ENCODE measurements around the gene ILF3.

The ILF3 gene

DNA sequence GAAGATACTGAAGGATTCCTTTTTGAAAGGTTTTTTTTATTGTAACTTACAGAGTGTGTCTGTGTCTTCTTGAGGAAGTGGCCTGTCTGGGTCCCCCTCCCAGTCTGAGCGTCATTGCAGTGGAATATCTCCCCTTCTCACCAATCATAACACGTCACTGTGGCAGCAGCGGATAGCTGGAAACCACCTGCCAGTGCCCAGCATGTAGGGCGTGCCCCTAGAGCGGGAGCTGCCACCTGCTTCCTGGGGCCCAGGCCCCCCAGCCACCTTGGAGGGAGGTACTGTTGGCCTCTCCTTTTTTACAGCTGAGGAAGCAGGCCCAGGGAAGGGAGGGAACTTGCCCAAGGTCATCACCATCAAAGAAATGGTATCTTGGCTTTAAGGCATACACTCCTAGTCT lies 59.2 kb downstream of the ILF3 start:
- TF ChIP-seq, protein P1, sequence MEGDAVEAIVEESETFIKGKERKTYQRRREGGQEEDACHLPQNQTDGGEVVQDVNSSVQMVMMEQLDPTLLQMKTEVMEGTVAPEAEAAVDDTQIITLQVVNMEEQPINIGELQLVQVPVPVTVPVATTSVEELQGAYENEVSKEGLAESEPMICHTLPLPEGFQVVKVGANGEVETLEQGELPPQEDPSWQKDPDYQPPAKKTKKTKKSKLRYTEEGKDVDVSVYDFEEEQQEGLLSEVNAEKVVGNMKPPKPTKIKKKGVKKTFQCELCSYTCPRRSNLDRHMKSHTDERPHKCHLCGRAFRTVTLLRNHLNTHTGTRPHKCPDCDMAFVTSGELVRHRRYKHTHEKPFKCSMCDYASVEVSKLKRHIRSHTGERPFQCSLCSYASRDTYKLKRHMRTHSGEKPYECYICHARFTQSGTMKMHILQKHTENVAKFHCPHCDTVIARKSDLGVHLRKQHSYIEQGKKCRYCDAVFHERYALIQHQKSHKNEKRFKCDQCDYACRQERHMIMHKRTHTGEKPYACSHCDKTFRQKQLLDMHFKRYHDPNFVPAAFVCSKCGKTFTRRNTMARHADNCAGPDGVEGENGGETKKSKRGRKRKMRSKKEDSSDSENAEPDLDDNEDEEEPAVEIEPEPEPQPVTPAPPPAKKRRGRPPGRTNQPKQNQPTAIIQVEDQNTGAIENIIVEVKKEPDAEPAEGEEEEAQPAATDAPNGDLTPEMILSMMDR (IDR thresholded peaks at IDR 0.05; ENCODE audit: insufficient read depth, missing control alignments), result no peak
- DNase-seq (ENCODE audit: insufficient read length, low spot score), result no peak
- no peak for FAIRE-seq

DNA sequence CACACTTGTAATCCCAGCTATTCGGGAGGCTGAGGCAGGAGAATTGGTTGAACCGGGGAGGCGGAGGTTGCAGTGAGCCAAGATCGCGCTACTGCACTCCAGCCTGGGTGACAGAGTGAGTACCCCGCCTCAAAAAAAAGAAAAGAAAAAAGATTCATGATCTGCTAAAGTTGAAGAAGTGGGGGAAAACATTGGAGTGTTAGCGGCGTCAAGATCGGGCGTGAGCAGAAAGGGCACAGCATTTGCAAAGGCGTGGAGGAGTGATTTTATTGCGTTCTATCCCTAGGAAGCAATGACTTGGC lies 62.9 kb downstream of the ILF3 start:
- DNase-seq (ENCODE audit: insufficient read length, low spot score) (no peak), FAIRE-seq (no peak)
- TF ChIP-seq, protein P1 (IDR thresholded peaks at IDR 0.05; ENCODE audit: insufficient read depth, missing control alignments), result no peak

DNA sequence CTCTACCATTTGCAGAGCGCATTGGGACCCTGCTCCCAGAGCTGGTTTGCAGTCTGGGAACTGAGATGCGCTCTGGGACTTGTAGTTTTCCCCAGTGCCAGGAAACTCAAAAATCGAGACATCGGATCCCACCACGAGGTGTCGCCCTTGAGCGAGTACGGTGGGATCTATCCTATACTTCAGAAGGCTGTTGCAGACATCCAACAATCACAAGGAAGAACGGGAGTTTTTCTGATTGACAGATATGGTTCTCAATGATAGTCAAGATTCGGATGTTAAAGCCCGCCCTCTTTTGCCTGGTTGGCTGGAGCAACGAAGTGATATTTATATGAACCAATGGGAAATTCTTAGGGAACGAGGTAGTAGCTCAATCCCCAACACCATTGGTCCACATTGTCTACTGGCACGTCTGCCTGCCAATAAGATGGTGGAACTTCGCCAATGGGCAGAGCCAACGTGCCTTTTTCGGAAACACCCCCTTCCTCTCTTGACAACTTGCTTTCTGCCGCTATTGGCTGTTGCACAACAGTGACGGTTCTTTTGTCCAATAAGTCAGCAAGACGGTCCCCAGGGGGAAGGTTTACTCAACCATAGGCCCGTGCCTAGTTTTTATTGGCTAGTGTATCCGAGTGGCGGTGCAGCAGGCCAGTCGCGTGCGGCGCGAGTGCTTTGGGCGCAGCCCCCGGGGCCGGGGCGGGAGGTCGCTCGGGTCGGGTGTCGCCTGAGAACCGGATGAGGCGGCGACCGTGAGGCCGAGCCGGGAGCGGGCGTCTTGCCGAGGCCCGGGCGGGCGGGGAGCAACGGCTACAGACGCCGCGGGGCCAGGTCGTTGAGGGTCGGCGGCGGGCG lies 63.4 kb downstream of the ILF3 start, which contains the start of gene DNM2:
Gene DNM2 (plus strand): TSS at position 724 of the 849 bp plus-strand sequence. CDS start 164 bp downstream, outside the sequence.
- FAIRE-seq (peak; percentile 96), DNase-seq (ENCODE audit: insufficient read length, low spot score) (peak; percentile 81)
- TF ChIP-seq, protein P1 (IDR thresholded peaks at IDR 0.05; ENCODE audit: insufficient read depth, missing control alignments), result peak; percentile 89

DNA sequence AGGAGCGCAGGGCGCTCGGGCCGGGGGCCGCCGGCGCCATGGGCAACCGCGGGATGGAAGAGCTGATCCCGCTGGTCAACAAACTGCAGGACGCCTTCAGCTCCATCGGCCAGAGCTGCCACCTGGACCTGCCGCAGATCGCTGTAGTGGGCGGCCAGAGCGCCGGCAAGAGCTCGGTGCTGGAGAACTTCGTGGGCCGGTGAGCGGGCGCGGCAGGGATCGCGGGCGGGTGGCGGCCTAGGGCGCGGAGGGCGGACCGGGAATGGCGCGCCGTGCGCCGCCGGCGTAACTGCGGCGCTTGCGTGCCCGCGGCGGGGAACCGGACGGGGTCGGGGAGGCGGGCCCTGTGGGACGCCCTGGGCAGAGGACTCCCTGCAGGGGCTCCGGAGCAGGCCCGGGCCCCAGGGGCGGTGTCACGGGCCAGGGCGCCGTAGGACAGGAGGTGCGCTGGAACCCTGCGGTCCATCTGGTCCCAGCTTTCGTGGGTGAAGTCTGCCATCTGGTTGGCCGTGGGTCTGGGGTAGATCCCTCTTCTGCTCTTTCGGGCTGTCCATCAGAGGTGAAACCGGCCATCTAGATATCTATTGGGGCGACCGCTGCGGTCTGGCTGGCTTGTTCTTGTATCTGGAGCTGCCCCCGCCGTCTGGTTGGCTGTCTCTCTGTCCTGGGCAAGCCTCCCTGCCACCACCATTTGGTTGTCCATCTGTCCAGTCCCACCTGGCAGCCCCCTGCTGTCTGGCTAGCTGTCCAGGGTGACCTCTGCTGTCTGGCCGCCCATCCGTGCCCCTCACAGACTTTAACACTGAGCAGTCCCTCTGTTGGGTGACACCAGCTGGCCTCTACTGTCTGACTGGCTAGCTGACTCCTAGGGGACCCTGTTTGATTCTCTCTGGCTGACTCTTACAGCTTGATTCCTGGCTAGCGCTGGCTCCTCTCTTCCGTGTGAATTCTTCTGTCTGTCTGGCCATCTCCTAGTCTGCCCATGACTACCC lies 64.4 kb downstream of the ILF3 start:
- no peak for DNase-seq (ENCODE audit: insufficient read length, low spot score)
- FAIRE-seq, result no peak

DNA sequence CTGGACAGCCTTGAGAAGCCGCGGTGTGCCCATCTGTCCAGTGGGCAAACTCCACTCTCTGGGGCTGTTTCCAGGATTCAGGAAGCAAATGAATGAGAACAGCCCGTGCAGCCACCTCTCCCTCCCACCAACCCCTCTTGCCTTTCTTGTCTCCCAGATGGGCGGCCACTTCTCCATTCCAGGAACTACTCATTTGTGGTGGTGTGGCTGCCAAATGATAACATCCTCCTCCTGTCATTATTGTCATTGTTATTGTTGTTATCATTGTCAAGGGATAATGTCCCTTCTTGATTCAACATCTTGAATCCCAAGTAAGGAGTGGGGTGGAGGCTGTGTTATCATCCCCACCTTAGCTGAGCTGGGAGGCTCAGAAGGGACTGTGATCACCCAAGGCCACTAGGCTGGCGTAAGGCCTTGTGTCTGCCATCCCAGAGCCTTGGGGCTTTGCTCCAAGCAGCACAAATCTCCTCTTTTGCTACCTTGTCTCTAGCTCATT lies 65.4 kb downstream of the ILF3 start:
- DNase-seq (ENCODE audit: insufficient read length, low spot score), result no peak
- TF ChIP-seq, protein P1 (IDR thresholded peaks at IDR 0.05; ENCODE audit: insufficient read depth, missing control alignments), result no peak
- FAIRE-seq, result no peak

More for the DNA sequence above, 64.4 kb downstream of the ILF3 start:
- TF ChIP-seq, protein P1 (IDR thresholded peaks at IDR 0.05; ENCODE audit: insufficient read depth, missing control alignments), result no peak

DNA sequence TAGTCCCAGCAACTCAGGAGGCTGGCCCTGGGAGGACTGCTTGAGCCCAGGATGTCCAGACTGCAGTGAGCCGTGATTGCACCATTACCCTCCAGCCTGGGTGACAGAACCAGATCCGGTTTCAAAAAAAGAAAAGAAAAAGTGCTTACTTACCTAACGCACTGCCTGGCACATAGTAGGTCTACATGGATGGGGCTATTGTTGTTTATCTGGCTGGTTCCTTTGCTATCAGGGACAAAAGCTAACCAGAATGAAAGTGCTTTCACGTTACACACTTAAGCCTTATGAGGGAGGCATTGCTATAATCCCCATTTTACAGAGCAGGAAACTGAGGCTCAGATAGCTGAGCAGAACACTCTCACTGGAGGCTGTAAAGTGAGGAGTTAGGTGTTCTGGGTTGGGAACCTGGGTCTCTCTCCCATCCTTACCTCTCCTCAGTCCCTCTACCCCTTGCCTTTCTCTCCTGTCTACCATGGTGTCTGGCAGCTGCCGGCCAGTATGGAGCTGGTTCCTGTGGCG lies 66.5 kb downstream of the ILF3 start:
- DNase-seq (ENCODE audit: insufficient read length, low spot score) (no peak), FAIRE-seq (no peak)
- TF ChIP-seq, protein P1 (IDR thresholded peaks at IDR 0.05; ENCODE audit: insufficient read depth, missing control alignments), result no peak

All from D721Med (cell line).